HG02642 (cell line): ENCODE data around the gene ASB17.
"Not testable (repeated sequence)": the region's sequence is repeated elsewhere in the genome, so short reads cannot be mapped to it uniquely, and the experiment has no call there.

Experiments used
- ATAC-seq: cut with Tn5 transposase; IDR thresholded peaks from one replicate; pipeline ENCODE4 v1.9.1; 2021; ENCODE audit warnings: mild to moderate bottlenecking; ENCODE audit not compliant: unreplicated experiment, poor library complexity

ASB17 gene

GRCh38 chr1:75932304-75932703, at the start of gene ASB17:
TSS of gene ASB17 (minus strand) at chr1:75932404. CDS start at chr1:75932291, 113 bp downstream.
- no peak for ATAC-seq

- peak; percentile 49 for ATAC-seq
Observed at GRCh38 chr1:75980972-75981897, 49.0 kb upstream of the ASB17 start.

GRCh38 chr1:75970631-75971030, 38.4 kb upstream of the ASB17 start:
- no peak for ATAC-seq

DNA sequence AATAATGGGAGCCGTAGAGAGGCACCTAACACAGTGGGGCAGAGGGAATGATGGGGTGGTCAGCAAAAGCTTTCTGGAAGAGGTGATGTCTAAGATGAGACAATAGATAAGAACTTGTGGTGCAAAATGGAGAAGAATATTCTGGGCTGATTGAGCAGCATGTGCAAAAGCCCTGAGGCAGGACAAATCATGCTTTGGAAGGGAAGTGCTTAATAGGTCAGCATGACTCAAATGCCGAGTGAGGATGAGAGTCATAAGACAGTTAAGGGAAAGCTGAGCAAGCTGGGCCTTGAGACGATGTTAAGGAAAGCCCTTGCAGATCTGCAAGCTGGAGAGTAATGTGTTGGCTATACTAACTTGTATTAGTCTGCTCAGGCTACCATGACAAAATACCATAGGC, 37.3 kb upstream of the ASB17 start:
- no peak for ATAC-seq

- no peak for ATAC-seq
Observed at GRCh38 chr1:75967719-75968118, 35.5 kb upstream of the ASB17 start.

DNA sequence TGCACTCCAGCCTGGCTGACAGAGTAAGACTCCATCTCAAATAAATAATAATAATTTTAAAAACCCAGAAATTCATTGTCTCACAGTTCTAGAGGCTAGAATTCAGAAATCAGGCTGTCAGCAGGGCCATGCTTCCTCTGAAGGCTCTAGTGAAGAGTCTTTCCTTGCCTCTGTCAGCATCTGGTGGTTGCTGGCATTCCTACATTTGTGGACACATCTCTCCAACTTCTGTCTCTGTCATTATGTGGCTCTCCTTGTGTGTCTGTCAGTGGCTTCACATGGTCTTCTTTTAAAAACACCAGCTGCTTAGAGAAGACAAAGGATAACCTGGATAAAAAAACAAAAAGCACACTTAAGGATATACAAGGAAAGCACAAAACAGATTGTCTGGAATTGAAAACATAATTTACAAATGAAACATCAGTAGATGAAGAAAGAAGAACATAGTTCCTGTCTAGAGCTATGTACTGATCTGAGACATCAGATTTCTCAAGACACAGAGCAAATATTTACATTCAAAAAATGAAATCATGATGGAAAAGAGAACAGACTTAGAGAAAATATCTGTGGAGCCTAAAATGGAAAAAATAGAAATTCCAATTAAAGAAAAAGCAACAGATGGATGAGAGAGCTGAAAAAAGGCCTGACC, 32.7 kb upstream of the ASB17 start:
- no peak for ATAC-seq

GRCh38 chr1:75964110-75964759, 32.0 kb upstream of the ASB17 start:
- not testable (repeated sequence) for ATAC-seq

GRCh38 chr1:75954586-75954985, 22.4 kb upstream of the ASB17 start:
- no peak for ATAC-seq

GRCh38 chr1:75953461-75953860, 21.3 kb upstream of the ASB17 start:
- ATAC-seq, result no peak

DNA sequence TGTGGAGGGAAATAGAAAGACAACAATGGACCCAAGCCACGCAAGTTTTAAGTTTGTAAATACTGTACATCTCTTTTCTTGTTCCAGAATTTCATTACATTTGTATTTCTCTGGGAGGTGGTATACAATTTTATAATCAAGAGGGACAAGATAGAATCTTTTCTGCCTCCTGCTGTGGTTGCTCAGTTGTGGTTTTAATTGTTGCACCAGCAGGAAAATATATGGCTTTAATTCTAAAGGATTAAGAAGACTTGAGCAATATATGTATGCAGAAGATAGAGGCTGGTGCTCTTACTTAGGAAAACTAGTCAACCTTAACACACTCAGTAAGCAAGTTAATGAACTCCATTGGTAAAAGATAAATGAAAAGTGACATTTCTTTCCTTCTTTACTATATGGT, 19.8 kb upstream of the ASB17 start:
- ATAC-seq, result no peak

- ATAC-seq, result no peak
Observed at GRCh38 chr1:75950176-75950575, 18.0 kb upstream of the ASB17 start.

DNA sequence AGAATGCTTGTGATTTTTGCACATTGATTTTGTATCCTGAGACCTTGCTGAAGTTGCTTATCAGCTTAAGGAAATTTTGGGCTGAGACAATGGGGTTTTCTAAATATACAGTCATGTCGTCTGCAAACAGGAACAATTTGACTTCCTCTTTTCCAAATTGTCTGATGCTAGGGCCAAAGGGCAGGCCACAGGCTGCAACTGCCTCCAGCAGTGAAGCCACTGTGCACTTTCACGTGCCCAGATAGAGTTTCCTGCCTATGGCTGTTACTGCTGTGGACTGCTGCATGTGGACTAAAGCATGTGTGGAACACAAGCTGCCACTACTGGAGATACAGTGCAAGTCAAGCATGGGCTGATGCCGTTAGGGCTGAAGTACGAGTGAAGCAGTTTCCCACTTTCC, 10.8 kb upstream of the ASB17 start:
- not testable (repeated sequence) for ATAC-seq

DNA sequence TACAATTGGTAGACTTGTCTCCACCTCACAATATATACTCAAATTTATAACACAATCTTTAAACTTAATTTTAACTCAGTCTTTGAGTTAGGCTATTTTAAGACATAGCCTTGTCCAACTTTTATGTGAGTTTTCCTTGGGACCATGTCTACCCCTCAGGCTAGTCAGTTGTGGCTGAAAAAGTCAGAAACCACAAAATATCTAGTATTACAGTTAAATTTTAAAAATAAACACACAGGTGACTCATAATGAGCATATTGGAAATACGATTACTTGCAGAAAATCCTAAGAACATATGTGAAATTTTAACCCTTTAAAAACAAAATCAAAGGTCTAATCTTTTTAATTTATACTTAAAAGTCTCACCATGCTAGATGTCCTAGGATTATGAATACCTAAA, 4.8 kb upstream of the ASB17 start:
- ATAC-seq, result no peak

- no peak for ATAC-seq
Observed at GRCh38 chr1:75922698-75923097, 9.5 kb downstream of the ASB17 start.

DNA sequence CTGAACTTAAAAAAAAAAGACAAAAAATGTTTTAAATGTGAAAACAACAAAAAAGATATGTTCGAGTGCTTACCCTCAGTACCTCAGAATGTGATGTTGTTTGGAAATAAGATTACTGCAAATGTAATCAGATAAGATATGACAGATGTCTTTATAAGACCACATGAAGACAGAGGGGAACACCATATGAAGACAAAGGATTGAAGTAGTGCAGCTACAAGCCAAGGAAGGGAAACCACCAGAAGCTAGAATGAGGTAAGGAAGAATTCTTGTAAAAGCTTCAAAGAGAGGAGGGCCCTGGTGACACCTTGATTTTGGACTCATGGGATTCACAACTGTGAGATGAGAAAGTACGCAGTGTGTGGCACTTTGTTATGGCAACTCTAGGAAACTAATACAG, 15.4 kb downstream of the ASB17 start:
- no peak for ATAC-seq

DNA sequence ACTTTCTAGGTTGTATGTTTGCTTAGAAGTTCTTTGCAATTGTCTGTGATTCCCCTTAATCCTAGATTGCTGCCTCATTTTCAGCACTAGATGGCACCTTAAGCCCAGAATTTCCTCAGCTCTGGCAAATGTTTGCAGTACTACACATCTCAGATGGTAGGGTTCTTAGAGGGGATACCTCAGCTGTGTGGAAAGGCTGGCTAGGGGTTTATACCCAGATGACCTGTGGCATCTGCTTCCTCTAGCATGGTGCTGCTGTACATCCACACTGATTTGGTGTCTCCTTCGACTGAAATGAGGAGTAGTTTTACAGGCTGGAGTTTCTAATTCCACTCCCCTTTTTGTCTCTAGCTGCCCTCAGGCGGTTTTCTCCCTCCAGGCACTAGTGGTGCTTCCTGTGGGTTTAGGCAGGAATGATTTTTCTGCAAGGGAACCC, 23.5 kb downstream of the ASB17 start:
- peak; percentile 62 for ATAC-seq

GRCh38 chr1:75901371-75901770, 30.8 kb downstream of the ASB17 start:
- ATAC-seq, result no peak

GRCh38 chr1:75884437-75884836, 47.8 kb downstream of the ASB17 start:
- ATAC-seq, result no peak

- ATAC-seq, result no peak
Observed at GRCh38 chr1:75879985-75880384, 52.2 kb downstream of the ASB17 start.

- no peak for ATAC-seq
Observed at GRCh38 chr1:75870951-75871350, 61.3 kb downstream of the ASB17 start.
